Medulla oblongata (tissue), 1 donor: ENCODE results near the gene BNIP3.

Source experiments
- DNase-seq: peaks from one replicate; pipeline ENCODE4 v3.0.0-alpha.2; 2015; ENCODE audit errors: extremely low spot score

BNIP3 gene

GRCh38 chr10:131949041-131949862, 32.5 kb downstream of the BNIP3 start:
- DNase-seq, result no peak

DNA sequence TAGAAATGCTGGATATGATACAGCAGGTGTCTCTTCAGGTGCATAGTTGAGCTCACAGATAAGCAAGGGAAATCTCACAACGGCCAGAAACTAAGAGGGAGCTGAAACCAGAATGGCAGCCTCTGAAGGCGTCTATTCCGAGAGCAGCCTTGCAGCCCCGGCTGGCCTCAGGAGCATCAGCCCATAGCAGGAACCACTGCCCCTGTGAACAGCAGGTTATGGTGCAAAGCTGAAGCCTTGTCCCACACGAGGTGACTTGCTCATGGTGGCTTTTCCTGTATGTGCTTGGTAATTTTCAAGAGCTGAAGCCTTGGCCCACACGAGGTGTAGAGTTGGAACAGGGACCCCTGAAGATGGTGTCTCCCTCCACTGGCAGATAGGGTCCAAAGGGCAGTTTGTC, 33.2 kb downstream of the BNIP3 start:
- no peak for DNase-seq

- no peak for DNase-seq
Observed at GRCh38 chr10:131947631-131948347, 33.9 kb downstream of the BNIP3 start.

DNA sequence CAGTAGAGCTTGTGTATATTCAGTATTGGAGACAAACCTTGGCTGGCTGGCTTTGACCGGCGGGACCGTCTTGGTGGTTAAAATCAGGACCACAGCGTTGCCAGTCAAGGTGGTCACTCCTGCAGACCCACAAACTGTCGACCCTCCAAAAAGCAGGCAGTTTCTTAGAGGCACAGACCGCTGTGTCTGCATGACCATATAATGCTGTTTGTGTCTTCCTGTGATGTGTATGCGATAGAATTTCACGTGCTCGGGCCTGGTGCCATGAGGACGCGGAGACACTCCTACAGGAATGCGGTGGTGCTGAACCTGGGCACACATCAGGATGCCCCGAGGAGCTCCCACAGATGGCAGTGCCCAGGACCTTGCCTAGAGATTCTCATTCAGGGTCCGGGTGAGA, 34.8 kb downstream of the BNIP3 start:
- no peak for DNase-seq

DNA sequence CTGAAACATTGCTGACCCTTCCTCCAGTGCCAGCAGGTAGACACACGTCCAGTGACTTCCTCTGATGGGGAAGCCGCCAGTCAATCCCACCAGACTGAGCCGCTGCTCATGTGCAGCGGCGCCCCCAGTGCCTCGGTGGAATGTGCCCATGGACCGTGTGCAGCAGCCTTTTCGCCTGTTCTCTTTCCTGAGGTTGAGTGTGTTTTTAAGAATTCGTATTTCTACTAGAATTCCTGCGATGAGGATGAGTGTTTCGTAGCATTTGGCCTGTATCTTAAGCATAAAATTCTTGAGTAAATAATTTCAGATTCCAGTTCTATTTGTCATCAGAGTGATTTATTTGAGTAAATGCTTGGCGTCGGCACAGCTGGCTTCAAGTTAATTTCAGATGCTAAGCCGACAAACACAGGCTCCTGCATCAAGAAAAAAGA, 35.4 kb downstream of the BNIP3 start:
- no peak for DNase-seq

- DNase-seq, result no peak
Observed at GRCh38 chr10:131944976-131945695, 36.6 kb downstream of the BNIP3 start.

GRCh38 chr10:131944412-131944811, 37.3 kb downstream of the BNIP3 start:
- no peak for DNase-seq

DNA sequence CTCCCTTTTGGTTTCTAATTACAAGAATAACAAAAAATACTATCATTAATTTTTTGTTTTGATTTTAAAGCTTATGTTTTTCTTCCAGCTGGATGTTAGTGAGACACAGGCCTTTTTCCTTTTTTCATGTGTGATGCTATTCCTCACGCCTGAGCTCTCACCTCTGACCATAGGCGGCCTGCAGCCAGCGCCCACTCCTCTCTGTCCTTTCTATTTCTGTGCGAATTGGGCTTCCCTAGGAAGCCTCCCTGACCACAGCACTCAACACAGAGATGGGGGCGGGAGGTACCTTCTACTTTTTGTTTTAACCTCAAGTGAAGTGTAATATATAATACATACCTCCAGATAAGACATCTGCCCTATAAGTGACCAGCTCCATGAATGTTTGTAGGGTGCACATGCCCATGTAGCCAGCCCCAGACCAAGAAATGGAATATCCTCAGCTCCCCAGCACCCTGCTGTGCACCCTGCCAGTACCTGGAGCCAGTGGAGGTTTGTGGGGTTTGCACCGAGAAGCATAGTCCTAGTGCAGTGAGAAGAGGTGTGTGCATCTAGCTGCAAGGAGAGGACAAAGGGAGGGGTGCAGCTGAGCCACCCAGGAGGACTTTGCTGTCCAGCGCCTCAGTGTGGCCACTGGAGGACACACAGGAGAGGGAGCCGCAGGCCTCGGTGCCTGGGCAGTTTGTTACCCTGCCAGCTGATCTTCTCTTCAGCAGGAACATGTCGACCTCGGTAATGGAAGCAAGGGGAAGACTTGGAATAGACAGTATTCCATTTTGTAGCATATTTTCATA, 38.5 kb downstream of the BNIP3 start:
- peak; percentile 46 for DNase-seq

- DNase-seq, result no peak
Observed at GRCh38 chr10:131942455-131942854, 39.3 kb downstream of the BNIP3 start.

DNA sequence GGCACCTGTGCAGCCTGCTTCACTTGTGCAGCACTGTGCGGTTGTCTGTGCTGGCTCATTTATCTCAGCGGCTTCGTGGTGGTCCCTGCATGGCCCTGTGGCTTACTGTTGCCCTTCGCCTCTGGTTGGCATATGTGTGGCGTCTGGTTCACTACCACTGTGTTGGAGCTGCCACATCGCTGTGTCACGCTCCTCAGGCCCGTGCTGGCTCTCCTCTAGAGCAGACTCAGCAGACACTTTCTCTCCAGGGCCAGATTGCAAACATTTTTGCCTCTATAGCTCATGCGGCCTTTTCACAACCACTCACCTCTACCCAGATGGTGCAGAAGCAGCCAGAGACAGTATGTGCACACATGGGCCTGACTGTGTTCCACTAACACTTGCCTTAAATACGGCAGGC, 43.0 kb downstream of the BNIP3 start:
- DNase-seq, result no peak

DNA sequence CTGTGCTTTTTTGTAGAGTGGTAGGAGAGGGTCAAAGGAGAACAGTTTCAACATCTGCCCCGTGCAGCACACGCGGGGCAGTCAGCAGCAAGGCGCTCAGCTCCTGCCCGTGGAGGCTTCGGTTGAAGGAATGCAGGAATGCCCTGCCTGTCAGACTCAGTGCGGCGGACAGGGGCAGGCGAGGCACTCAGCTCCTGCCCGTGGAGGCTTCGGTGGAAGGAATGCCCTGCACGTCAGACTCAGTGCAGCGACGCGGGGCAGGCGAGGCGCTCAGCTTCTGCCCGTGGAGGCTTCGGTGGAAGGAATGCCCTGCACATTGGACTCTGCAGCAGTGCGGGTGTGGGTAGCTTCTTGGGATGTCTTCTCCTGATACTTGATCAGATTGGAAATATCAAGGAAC, 43.9 kb downstream of the BNIP3 start:
- no peak for DNase-seq

DNA sequence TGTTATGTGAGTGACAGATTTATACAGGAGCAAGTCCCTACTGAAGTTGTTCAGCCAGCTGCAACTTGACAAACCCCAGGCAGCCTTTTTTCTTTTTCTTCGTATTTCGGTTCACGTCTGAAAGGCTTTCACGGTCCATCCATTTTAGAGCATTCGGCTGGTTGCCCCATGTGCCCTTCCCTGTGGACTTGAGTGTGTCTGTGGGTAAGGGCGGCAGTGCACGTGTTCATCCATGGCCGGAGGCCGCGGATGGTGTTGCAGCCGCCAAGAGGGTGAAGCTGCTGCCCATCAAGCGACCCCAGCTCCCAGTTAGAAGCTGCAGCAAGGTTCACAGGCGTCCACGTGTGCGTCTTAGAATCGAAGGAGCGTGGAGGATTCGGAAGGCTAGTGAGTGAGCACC, 45.0 kb downstream of the BNIP3 start:
- DNase-seq, result no peak

DNA sequence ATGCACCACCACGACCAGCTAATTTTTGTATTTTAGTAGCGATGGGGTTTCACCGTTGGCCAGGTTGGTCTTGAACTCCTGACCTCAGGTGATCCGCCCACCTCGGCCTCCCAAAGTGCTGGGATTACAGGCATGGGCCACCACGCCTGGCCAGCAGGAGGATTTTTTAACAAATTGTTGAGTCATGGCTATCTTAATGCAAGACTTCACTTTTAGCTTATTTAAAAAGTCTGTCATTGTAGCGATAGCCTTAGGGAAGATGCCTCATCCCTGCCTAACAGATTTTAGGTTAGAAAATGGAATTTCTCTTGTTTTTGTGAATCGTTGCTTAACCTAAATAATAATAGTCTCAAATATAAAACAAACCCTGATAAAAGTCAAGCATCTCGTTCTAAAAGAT, 45.4 kb downstream of the BNIP3 start:
- DNase-seq, result no peak

- no peak for DNase-seq
Observed at GRCh38 chr10:131935260-131935659, 46.5 kb downstream of the BNIP3 start.

DNA sequence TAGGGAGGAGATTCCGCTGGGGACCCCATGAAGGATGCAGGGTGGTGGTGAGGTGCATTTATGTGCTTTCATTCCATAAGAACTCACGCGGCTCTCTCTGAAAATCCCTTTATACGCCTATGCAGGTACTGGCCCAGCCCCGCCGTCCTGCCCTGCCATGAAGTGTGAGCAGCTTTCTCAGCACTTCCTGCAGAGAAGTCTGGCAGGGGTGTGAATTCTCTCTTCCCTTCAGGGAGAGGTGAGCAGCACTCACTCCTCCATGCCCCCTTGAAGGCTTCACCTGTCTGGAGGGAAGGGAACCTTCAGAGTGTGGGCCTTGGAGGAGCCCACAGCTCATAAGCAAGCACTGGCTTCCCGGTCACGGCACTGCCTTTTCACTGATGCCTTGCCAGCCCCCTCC, 47.0 kb downstream of the BNIP3 start:
- no peak for DNase-seq

DNA sequence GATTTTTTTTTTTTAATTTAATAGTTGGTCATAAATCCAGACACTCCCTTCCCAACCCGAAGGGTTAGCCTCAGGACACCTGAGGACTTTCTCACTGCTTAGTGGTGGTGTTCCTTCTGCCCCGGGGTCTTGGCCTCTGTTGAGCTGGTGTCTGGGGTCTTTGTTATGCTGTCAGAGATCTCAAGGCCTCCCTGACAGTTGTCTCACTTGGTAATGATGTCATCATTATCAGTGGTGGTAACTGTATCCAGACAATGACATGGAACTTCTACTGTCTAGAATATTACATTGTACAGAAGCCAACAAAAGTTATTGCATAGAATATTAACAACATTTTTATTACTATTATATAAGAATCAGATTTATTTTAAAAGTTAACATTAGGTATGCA, 48.0 kb downstream of the BNIP3 start:
- no peak for DNase-seq

DNA sequence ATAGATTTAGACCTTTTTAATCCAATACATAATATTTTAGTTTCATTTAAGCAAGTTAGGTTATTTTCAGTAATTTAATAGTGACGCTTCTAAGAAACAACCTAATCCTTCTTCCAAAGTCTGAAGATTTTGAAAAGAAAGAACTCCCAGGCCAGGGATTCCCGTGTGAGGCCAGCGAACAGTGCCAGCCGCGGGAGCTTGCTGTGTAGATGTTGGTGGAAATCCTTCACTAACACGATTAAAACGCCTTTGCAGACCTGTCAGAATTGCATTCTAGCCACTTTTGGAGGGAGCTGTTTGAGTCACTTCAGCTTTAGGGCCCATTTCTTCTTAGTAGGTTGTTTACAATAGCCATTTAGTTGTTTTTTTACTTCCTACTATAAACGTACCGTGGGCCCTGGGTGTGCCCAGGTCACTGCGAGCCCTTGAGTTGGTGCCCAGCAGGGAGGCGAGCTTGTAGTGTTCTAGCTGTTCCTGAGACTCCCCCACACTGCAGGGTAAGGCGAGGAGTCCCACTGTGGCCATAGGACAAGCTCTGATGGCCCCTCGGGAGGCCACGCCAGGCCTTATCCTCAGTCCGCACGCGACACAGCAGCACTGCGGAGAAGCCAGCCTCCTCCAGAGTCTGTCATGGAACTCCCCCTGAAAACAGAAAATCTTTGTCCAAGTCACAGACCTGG, 48.6 kb downstream of the BNIP3 start:
- DNase-seq, result no peak

GRCh38 chr10:131931981-131932380, 49.7 kb downstream of the BNIP3 start:
- no peak for DNase-seq

GRCh38 chr10:131930586-131931330, 51.0 kb downstream of the BNIP3 start:
- DNase-seq, result no peak

- DNase-seq, result no peak
Observed at GRCh38 chr10:131930150-131930549, 51.6 kb downstream of the BNIP3 start.
